CD4-positive, alpha-beta memory T cell (primary cell): ENCODE measurements around the gene IFI6. TPM values are rescaled to one million over a fixed set of nuclear protein-coding genes. Genes with fewer than 3 reads are reported as not detected.
"Not testable (repeated sequence)": the region's sequence is repeated elsewhere in the genome, so short reads cannot be mapped to it uniquely, and the experiment has no call there.

ENCODE experiments used
- CTCF ChIA-PET: fragments of 350-600 bp; sonication (Branson Sonifier 250); formaldehyde crosslinking; loops from one replicate; lab custom pipeline; 2021; ENCODE audit warnings: inconsistent platforms; ENCODE audit not compliant: partially characterized antibody; lab: Charles Lee
- POLR2A ChIA-PET: fragments of 350-600 bp; sonication (Branson Sonifier 250); formaldehyde crosslinking; loops from one replicate; lab custom pipeline; 2021; ENCODE audit not compliant: partially characterized antibody; lab: Charles Lee
- DNase-seq, 5 donors: peaks; one replicate each; pipeline versions ENCODE4 v3.0.0 to v3.0.0-alpha.2; 2020 to 2022; ENCODE audit warnings: mixed read lengths in 1 of 5
- H3K27ac ChIP-seq: one replicate; pipeline ENCODE4 v1.7.0; 2013; ENCODE audit warnings: low read depth, low read length
- H3K27me3 ChIP-seq: 2 replicates; pipeline ENCODE4 v1.7.0; 2013; ENCODE audit warnings: mild to moderate bottlenecking, low read length, moderate library complexity; ENCODE audit not compliant: insufficient read depth
- H3K36me3 ChIP-seq: 2 replicates; pipeline ENCODE4 v1.7.0; 2013; ENCODE audit warnings: mild to moderate bottlenecking, low read length, moderate library complexity; ENCODE audit not compliant: insufficient read depth
- H3K4me1 ChIP-seq: 2 replicates; pipeline ENCODE4 v1.7.0; 2013; ENCODE audit warnings: mild to moderate bottlenecking, low read length, moderate library complexity; ENCODE audit not compliant: insufficient read depth
- H3K4me3 ChIP-seq, 2 donors: one replicate each; pipeline ENCODE4 v1.7.0; 2013; ENCODE audit warnings: low read length in 2 of 2, mild to moderate bottlenecking in 1 of 2
- H3K9me3 ChIP-seq, 2 donors: one replicate each; pipeline ENCODE4 v1.7.0; 2013; ENCODE audit warnings: low read length in 2 of 2, control low read depth in 1 of 2; ENCODE audit not compliant: control insufficient read depth in 1 of 2
- H3K27ac Mint-ChIP-seq, 7 donors: one replicate each; pipeline ENCODE4 v1.8.0; 2020 to 2021; ENCODE audit warnings: mixed read lengths in 7 of 7, mild to moderate bottlenecking in 6 of 7, inconsistent platforms in 3 of 7, moderate library complexity in 3 of 7
- H3K27me3 Mint-ChIP-seq, 2 donors: one replicate each; pipeline ENCODE4 v1.8.0; 2020 to 2021; ENCODE audit warnings: mixed read lengths in 2 of 2
- H3K36me3 Mint-ChIP-seq, 2 donors: one replicate each; pipeline ENCODE4 v1.8.0; 2020 to 2021; ENCODE audit warnings: mixed read lengths in 2 of 2, inconsistent platforms in 1 of 2, mild to moderate bottlenecking in 1 of 2
- H3K4me1 Mint-ChIP-seq, 4 donors: one replicate each; pipeline ENCODE4 v1.8.0; 2020 to 2021; ENCODE audit warnings: mixed read lengths in 4 of 4, mild to moderate bottlenecking in 1 of 4
- H3K4me3 Mint-ChIP-seq, 8 donors: one replicate each; pipeline ENCODE4 v1.8.0; 2020 to 2021; ENCODE audit warnings: mixed read lengths in 8 of 8, mild to moderate bottlenecking in 7 of 8, moderate library complexity in 6 of 8, inconsistent platforms in 3 of 8
- H3K9me3 Mint-ChIP-seq, 8 donors: one replicate each; pipeline ENCODE4 v1.8.0; 2020 to 2021; ENCODE audit warnings: mixed read lengths in 8 of 8, mild to moderate bottlenecking in 5 of 8, inconsistent platforms in 3 of 8, moderate library complexity in 1 of 8
- intact Hi-C: fragments of 100-400 bp; cut with micrococcal nuclease; formaldehyde crosslinking; loops from one replicate; pipeline ENCODE4 v1.15.1; 2023
- polyA plus RNA-seq, 2 donors: library from polyadenylated mRNA; unstranded; fragments of 300-500 nt; fragmentation: Illumina TruSeq; gene quantifications; one replicate each; pipeline ENCODE4 v1.2.3, GENCODE V29; 2021
- total RNA-seq, 2 experiments: library from RNA; stranded (reverse); gene quantifications; one replicate each; pipeline ENCODE4 v1.2.3, GENCODE V29; 2021

Gene IFI6
- total and polyA plus RNA-seq, 4 experiments from 2014 or later, result 23.0 to 139 (median 43.2) TPM

GRCh38 chr1:27684176-27684575 is 12.2 kb upstream of the IFI6 start:
- intact Hi-C loops, result no loop called here
- Mint-ChIP-seq H3K27ac (peak overlapping the region in 1 of 7 donors; percentile 30), H3K9me3 (peaks cover 0 to 38% (median 28%) of the 10 kb centered on the region in 8 donors), H3K36me3 (peaks cover 4 to 16% of the 10 kb centered on the region in 2 donors), H3K27me3 (peaks cover 2% of the 10 kb centered on the region in 2 donors), H3K4me3 (no peak overlapping the region), H3K4me1 (peaks cover 0 to 3% (median 0%) of the 10 kb centered on the region in 4 donors)
- ChIA-PET POLR2A (no interaction called here), CTCF (no interaction called here)
- H3K4me1 ChIP-seq, result no peaks in the 10 kb centered on the region
- no peaks in the 10 kb centered on the region for H3K36me3 ChIP-seq
- no peak overlapping the region for H3K4me3 ChIP-seq
- DNase-seq, result no peak
- H3K27ac ChIP-seq, result no peak overlapping the region
- peaks cover 0 to 4% of the 10 kb centered on the region in 2 donors for H3K9me3 ChIP-seq
- H3K27me3 ChIP-seq, result no peaks in the 10 kb centered on the region

GRCh38 chr1:27682351-27682944 is 10.5 kb upstream of the IFI6 start:
- H3K4me3 Mint-ChIP-seq, result no peak overlapping the region
- ChIA-PET POLR2A (no interaction called here), CTCF (interaction anchor here (0.7 kb wide), 1 partner anchor 11 kb away, joined by 3 read pairs; no protein-coding TSS in a partner anchor)
- Histone ChIP-seq H3K27me3 (no peaks in the 10 kb centered on the region), H3K27ac (no peak overlapping the region), H3K9me3 (peaks cover 0 to 4% of the 10 kb centered on the region in 2 donors), H3K4me3 (no peak overlapping the region), H3K36me3 (no peaks in the 10 kb centered on the region), H3K4me1 (no peaks in the 10 kb centered on the region)
- H3K9me3 Mint-ChIP-seq, result peaks cover 0 to 42% (median 30%) of the 10 kb centered on the region in 8 donors
- intact Hi-C loops, result no loop called here
- peaks cover 4 to 19% of the 10 kb centered on the region in 2 donors for H3K36me3 Mint-ChIP-seq
- H3K27me3 Mint-ChIP-seq, result peaks cover 2% of the 10 kb centered on the region in 2 donors
- peaks cover 0 to 3% (median 0%) of the 10 kb centered on the region in 4 donors for H3K4me1 Mint-ChIP-seq
- DNase-seq, result no peak
- no peak overlapping the region for H3K27ac Mint-ChIP-seq

GRCh38 chr1:27681580-27681979 is 9.6 kb upstream of the IFI6 start:
- POLR2A ChIA-PET, intact Hi-C loops, CTCF ChIA-PET: not testable (repeated sequence)

GRCh38 chr1:27680225-27680791 is 8.3 kb upstream of the IFI6 start:
- H3K4me1 ChIP-seq, intact Hi-C loops, POLR2A ChIA-PET, H3K4me1 Mint-ChIP-seq, H3K27ac ChIP-seq, H3K4me3 ChIP-seq, DNase-seq, H3K36me3 ChIP-seq, H3K9me3 ChIP-seq, H3K27me3 ChIP-seq, H3K27ac Mint-ChIP-seq, H3K27me3 Mint-ChIP-seq, H3K4me3 Mint-ChIP-seq: not testable (repeated sequence)
- CTCF ChIA-PET, result interaction anchor here (3.6 kb wide), 1 partner anchor 11 kb away, joined by 14 read pairs; no protein-coding TSS in a partner anchor
- Mint-ChIP-seq H3K36me3 (peaks cover 4 to 19% of the 10 kb centered on the region in 2 donors), H3K9me3 (peaks cover 0 to 42% (median 30%) of the 10 kb centered on the region in 8 donors)

More at GRCh38 chr1:27681580-27681979, 9.6 kb upstream of the IFI6 start:
- H3K4me3 ChIP-seq, H3K9me3 ChIP-seq, H3K27me3 ChIP-seq, H3K36me3 ChIP-seq, DNase-seq, H3K27ac Mint-ChIP-seq, H3K27ac ChIP-seq, H3K4me3 Mint-ChIP-seq, H3K4me1 Mint-ChIP-seq, H3K27me3 Mint-ChIP-seq, H3K4me1 ChIP-seq: not testable (repeated sequence)
- H3K36me3 Mint-ChIP-seq, result peaks cover 4 to 19% of the 10 kb centered on the region in 2 donors
- peaks cover 0 to 42% (median 30%) of the 10 kb centered on the region in 8 donors for H3K9me3 Mint-ChIP-seq

- ChIA-PET CTCF (interaction anchor here (0.9 to 3.6 kb wide), 3 partner anchors 9 to 16 kb away, joined by 3 to 14 read pairs (median 3); no protein-coding TSS in a partner anchor), POLR2A (interaction anchor here (0.6 kb wide), 1 partner anchor 110 kb away, joined by 3 read pairs; no protein-coding TSS in a partner anchor)
- no peak for DNase-seq
- Histone ChIP-seq H3K9me3 (peaks cover 0 to 4% of the 10 kb centered on the region in 2 donors), H3K4me3 (no peak overlapping the region), H3K27me3 (no peaks in the 10 kb centered on the region), H3K4me1 (no peaks in the 10 kb centered on the region), H3K36me3 (no peaks in the 10 kb centered on the region), H3K27ac (no peak overlapping the region)
- H3K4me3 Mint-ChIP-seq, result no peak overlapping the region
- no peaks in the 10 kb centered on the region for H3K4me1 Mint-ChIP-seq
- intact Hi-C loops, result no loop called here
- no peak overlapping the region for H3K27ac Mint-ChIP-seq
- H3K36me3 Mint-ChIP-seq, result peaks cover 4 to 19% of the 10 kb centered on the region in 2 donors
- H3K9me3 Mint-ChIP-seq, result peaks cover 0 to 42% (median 30%) of the 10 kb centered on the region in 8 donors
- H3K27me3 Mint-ChIP-seq, result peaks cover 0 to 2% of the 10 kb centered on the region in 2 donors
Observed at GRCh38 chr1:27678747-27679146, 6.8 kb upstream of the IFI6 start.

- ChIA-PET CTCF (interaction anchor here (0.7 to 0.9 kb wide), 2 partner anchors 48 to 68 kb away, joined by 3 read pairs; no protein-coding TSS in a partner anchor), POLR2A (interaction anchor here (0.6 kb wide), 1 partner anchor 1061 kb away, joined by 4 read pairs; the partner anchor contains the start of gene YTHDF2)
- H3K36me3 ChIP-seq, result no peaks in the 10 kb centered on the region
- no peak for DNase-seq
- H3K4me1 ChIP-seq, result peaks cover 14% of the 10 kb centered on the region
- Mint-ChIP-seq H3K4me1 (peaks cover 9 to 13% (median 12%) of the 10 kb centered on the region in 4 donors), H3K27me3 (peaks cover 0 to 2% of the 10 kb centered on the region in 2 donors), H3K27ac (peak overlapping the region in 1 of 7 donors; percentile 24), H3K36me3 (peaks cover 1 to 7% of the 10 kb centered on the region in 2 donors), H3K4me3 (no peak overlapping the region), H3K9me3 (peaks cover 0 to 26% (median 16%) of the 10 kb centered on the region in 8 donors)
- H3K27ac ChIP-seq, result no peak overlapping the region
- intact Hi-C loops, result no loop called here
- H3K27me3 ChIP-seq, result no peaks in the 10 kb centered on the region
- H3K9me3 ChIP-seq, result peaks cover 0 to 4% of the 10 kb centered on the region in 2 donors
- H3K4me3 ChIP-seq, result no peak overlapping the region
Observed at GRCh38 chr1:27676410-27676809, 4.4 kb upstream of the IFI6 start.

- peak overlapping the region; percentile 90 to 99 (median 97) for H3K27ac Mint-ChIP-seq
- ChIA-PET CTCF (interaction anchor here (1.0 to 13.1 kb wide), 7 partner anchors 11 to 376 kb away, joined by 3 to 550 read pairs (median 4); partner anchors contain the start of genes AHDC1 and FAM76A), POLR2A (interaction anchor here (0.9 to 3.9 kb wide), 14 partner anchors 11 to 270 kb away, joined by 3 to 26 read pairs (median 6); partner anchors contain the start of genes AHDC1, FAM76A, PPP1R8 and STX12)
- H3K4me3 Mint-ChIP-seq, result peak overlapping the region; percentile 91 to 99 (median 96)
- Histone ChIP-seq H3K9me3 (no peaks in the 10 kb centered on the region), H3K4me3 (peak overlapping the region; percentile 63 to 65), H3K36me3 (no peaks in the 10 kb centered on the region), H3K27me3 (no peaks in the 10 kb centered on the region), H3K27ac (peak overlapping the region; percentile 85), H3K4me1 (peaks cover 41% of the 10 kb centered on the region)
- intact Hi-C loops, result loop anchor here (1.0 kb wide), 1 partner anchor 53 kb away; the partner anchor contains the start of gene FAM76A
- H3K36me3 Mint-ChIP-seq, result peaks cover 0 to 4% of the 10 kb centered on the region in 2 donors
- H3K9me3 Mint-ChIP-seq, result no peaks in the 10 kb centered on the region
- DNase-seq, result no peak
- no peaks in the 10 kb centered on the region for H3K27me3 Mint-ChIP-seq
- H3K4me1 Mint-ChIP-seq, result peaks cover 24 to 40% (median 33%) of the 10 kb centered on the region in 4 donors
Observed at GRCh38 chr1:27672750-27673112, 739 bp upstream of the IFI6 start.
